ENCODE measurements around the gene PIK3R5. TPM values are rescaled to one million over a fixed set of nuclear protein-coding genes. Genes with fewer than 3 reads are reported as not detected.
"Not testable (repeated sequence)": the region's sequence is repeated elsewhere in the genome, so short reads cannot be mapped to it uniquely, and the experiment has no call there.

Gene PIK3R5
- total and polyA plus RNA-seq, 11 donors = 1.4 to 21.6 (median 2.4) TPM

- TF ChIP-seq CTCF (IDR thresholded peaks at IDR 0.05) (no peak), POLR2A (IDR thresholded peaks at IDR 0.05) (no peak)
- no peak overlapping the region for H3K27ac ChIP-seq
- peaks cover 0 to 14% (median 4%) of the 10 kb centered on the region in 12 donors for H3K4me1 ChIP-seq
- no peak overlapping the region for H3K4me3 ChIP-seq
- intact Hi-C loops (cut with DNase I) = loop anchor here in 1 of 10 donors (5.0 kb wide), 1 partner anchor 40 kb away; no protein-coding TSS in a partner anchor
- H3K36me3 ChIP-seq = peaks cover 0 to 78% (median 0%) of the 10 kb centered on the region in 9 donors
- whole genome bisulfite sequencing, 4 donors = 95 to 99% (median 96%) methylated on average over 10 to 11 of the region's 11 CpGs
- no peaks in the 10 kb centered on the region for H3K27me3 ChIP-seq
- no peaks in the 10 kb centered on the region for H3K9me3 ChIP-seq
- ATAC-seq = no peak
- DNase-seq = peak in 1 of 5 donors; percentile 10
Measured at GRCh38 chr17:8887301-8887700, 78.2 kb downstream of the PIK3R5 start.

- H3K27me3 ChIP-seq = no peaks in the 10 kb centered on the region
- peaks cover 0 to 78% (median 0%) of the 10 kb centered on the region in 9 donors for H3K36me3 ChIP-seq
- 79 to 91% (median 88%) methylated on average over 22 to 23 of the region's 23 CpGs for WGBS, 4 donors
- intact Hi-C loops (cut with DNase I) = loop anchor here in 1 of 10 donors (5.0 kb wide), 1 partner anchor 39 kb away; no protein-coding TSS in a partner anchor
- DNase-seq (peak in 1 of 5 donors; percentile 22), ATAC-seq (no peak)
- no peaks in the 10 kb centered on the region for H3K9me3 ChIP-seq
- H3K27ac ChIP-seq = no peak overlapping the region
- H3K4me3 ChIP-seq = no peak overlapping the region
- H3K4me1 ChIP-seq = peaks cover 0 to 14% (median 4%) of the 10 kb centered on the region in 12 donors
- TF ChIP-seq POLR2A (IDR thresholded peaks at IDR 0.05) (no peak), CTCF (IDR thresholded peaks at IDR 0.05) (no peak)
Measured at GRCh38 chr17:8885967-8886684, 79.4 kb downstream of the PIK3R5 start.

GRCh38 chr17:8885163-8885966 is 80.1 kb downstream of the PIK3R5 start:
- not testable (repeated sequence) for H3K4me3 ChIP-seq, H3K9me3 ChIP-seq, H3K27me3 ChIP-seq, ATAC-seq, H3K27ac ChIP-seq
- Histone ChIP-seq H3K4me1 (peaks cover 0 to 14% (median 4%) of the 10 kb centered on the region in 12 donors), H3K36me3 (peaks cover 0 to 78% (median 0%) of the 10 kb centered on the region in 9 donors)
- peak in 1 of 5 donors; percentile 16 for DNase-seq
- intact Hi-C loops (cut with DNase I) = loop anchor here in 1 of 10 donors (5.0 kb wide), 1 partner anchor 38 kb away; no protein-coding TSS in a partner anchor
- 66 to 82% (median 77%) methylated on average over 17 to 30 of the region's 30 CpGs for WGBS, 4 donors

GRCh38 chr17:8884336-8884990 is 81.0 kb downstream of the PIK3R5 start:
- no peak overlapping the region for H3K4me3 ChIP-seq
- no peak overlapping the region for H3K27ac ChIP-seq
- WGBS, 4 donors = 87 to 93% (median 92%) methylated on average over 16 of the region's 16 CpGs
- H3K27me3 ChIP-seq = no peaks in the 10 kb centered on the region
- H3K36me3 ChIP-seq = peaks cover 0 to 78% (median 0%) of the 10 kb centered on the region in 9 donors
- no peaks in the 10 kb centered on the region for H3K9me3 ChIP-seq
- intact Hi-C loops (cut with DNase I) = loop anchor here in 1 of 10 donors (5.0 kb wide), 1 partner anchor 82 kb away; no protein-coding TSS in a partner anchor
- no peak for TF ChIP-seq POLR2A (IDR thresholded peaks at IDR 0.05)
- TF ChIP-seq CTCF (IDR thresholded peaks at IDR 0.05) = no peak
- DNase-seq (peak in 1 of 5 donors; percentile 12), ATAC-seq (no peak)
- peaks cover 0 to 14% (median 4%) of the 10 kb centered on the region in 12 donors for H3K4me1 ChIP-seq

Measured in heart left ventricle (tissue), 16 donors.